Sigmoid colon (tissue), 7 donors: ENCODE results near the gene ALDH1L2. TPM values are rescaled to one million over a fixed set of nuclear protein-coding genes. Genes with fewer than 3 reads are reported as not detected.

Source experiments
- DNase-seq: peaks from one replicate; pipeline ENCODE4 v3.0.0-alpha.2; 2019
- H3K27ac ChIP-seq, 4 donors: fragments of 200-600 bp; sonication (generic); one replicate each; pipeline ENCODE4 v1.5.1; 2016 to 2019; ENCODE audit warnings: mild to moderate bottlenecking in 1 of 4
- H3K27me3 ChIP-seq, 3 donors: fragments of 200-600 bp; sonication (generic); one replicate each; pipeline ENCODE4 v1.5.1; 2019; ENCODE audit warnings: mild to moderate bottlenecking in 1 of 3
- H3K36me3 ChIP-seq, 4 donors: fragments of 200-600 bp; sonication (generic); one replicate each; pipeline ENCODE4 v1.5.1; 2016 to 2019
- H3K4me1 ChIP-seq, 4 donors: fragments of 200-600 bp; sonication (generic); one replicate each; pipeline ENCODE4 v1.5.1; 2017 to 2019
- H3K4me3 ChIP-seq, 4 donors: fragments of 200-600 bp; sonication (generic); one replicate each; pipeline ENCODE4 v1.5.1; 2017 to 2019; ENCODE audit warnings: mild to moderate bottlenecking in 2 of 4, moderate library complexity in 1 of 4
- H3K9me3 ChIP-seq, 4 donors: fragments of 200-600 bp in 3 of 4; sonication (generic) in 3 of 4; one replicate each; pipeline versions ENCODE4 v1.5.1 to v1.6.1; 2013 to 2019
- CTCF ChIP-seq, 4 experiments: fragments of 450-650 bp in 3 of 4; fragments of 200-600 bp in 1 of 4; IDR thresholded peaks; one replicate each; pipeline ENCODE4 v1.5.1; 2016 to 2019; ENCODE audit warnings: antibody characterized with exemption in 4 of 4, mild to moderate bottlenecking in 3 of 4, moderate library complexity in 2 of 4
- EP300 ChIP-seq, 4 donors: sonication (generic); formaldehyde crosslinking; IDR thresholded peaks; one replicate each; pipeline ENCODE4 v1.6.1; 2017; ENCODE audit warnings: antibody characterized with exemption in 4 of 4
- POLR2A ChIP-seq, 2 donors: fragments of 450-650 bp; IDR thresholded peaks; one replicate each; pipeline ENCODE4 v1.6.1; 2016; ENCODE audit warnings: antibody characterized with exemption in 2 of 2, mild to moderate bottlenecking in 2 of 2, moderate library complexity in 2 of 2
- POLR2AphosphoS5 ChIP-seq, 4 donors: sonication (generic); formaldehyde crosslinking; IDR thresholded peaks; one replicate each; pipeline ENCODE4 v1.6.1; 2017; ENCODE audit warnings: antibody characterized with exemption in 4 of 4
- WGBS, 2 donors: extraction: QIAGEN DNeasy Blood & Tissue Kit; methylation state at CpG; one replicate each; pipeline ENCODE4 v1.1.7; 2013; 5-methylcytosine and 5-hydroxymethylcytosine counted together
- intact Hi-C: fragments of 100-400 bp; cut with DNase I; formaldehyde crosslinking; loops from one replicate; pipeline ENCODE4 v1.15.1; 2023
- polyA plus RNA-seq, 3 donors: library from polyadenylated mRNA; stranded (reverse); fragments of 200-250 nt; gene quantifications; one replicate each; pipeline ENCODE4 v1.2.3, GENCODE V29; 2013
- total RNA-seq, 4 donors: library from RNA; depleted of rRNA; stranded (reverse); fragments of >200 nt; gene quantifications; one replicate each; pipeline ENCODE4 v1.1.0, GENCODE V29; 2016
- donor health status: healthy with polysubstance abuse.
- donor health status: Bipolar disorder and iron deficiency.
- donor health status: healthy.

ALDH1L2 gene
- total and polyA plus RNA-seq, 7 donors: 0.23 to 13.0 (median 3.1) TPM

- DNase-seq: no peak
- Histone ChIP-seq H3K27ac (no peak overlapping the region), H3K4me1 (no peaks in the 10 kb centered on the region), H3K36me3 (no peaks in the 10 kb centered on the region), H3K9me3 (no peaks in the 10 kb centered on the region), H3K4me3 (no peak overlapping the region), H3K27me3 (no peaks in the 10 kb centered on the region)
- TF ChIP-seq POLR2A (IDR thresholded peaks at IDR 0.05) (no peak), POLR2AphosphoS5 (IDR thresholded peaks at IDR 0.05) (no peak), EP300 (IDR thresholded peaks at IDR 0.05) (no peak), CTCF (IDR thresholded peaks at IDR 0.05) (no peak)
- intact Hi-C loops: no loop called here
- WGBS, 2 donors: 80 to 82% methylated on average over 6 of the region's 6 CpGs
These were observed 6.1 kb upstream of the ALDH1L2 start for GRCh38 chr12:105090361-105090760.

GRCh38 chr12:105089817-105090216 is 5.6 kb upstream of the ALDH1L2 start:
- Histone ChIP-seq H3K9me3 (no peaks in the 10 kb centered on the region), H3K4me1 (no peaks in the 10 kb centered on the region), H3K36me3 (no peaks in the 10 kb centered on the region), H3K4me3 (no peak overlapping the region), H3K27me3 (no peaks in the 10 kb centered on the region), H3K27ac (no peak overlapping the region)
- TF ChIP-seq POLR2AphosphoS5 (IDR thresholded peaks at IDR 0.05): no peak
- no peak for TF ChIP-seq CTCF (IDR thresholded peaks at IDR 0.05)
- TF ChIP-seq EP300 (IDR thresholded peaks at IDR 0.05): no peak
- no peak for TF ChIP-seq POLR2A (IDR thresholded peaks at IDR 0.05)
- intact Hi-C loops: no loop called here
- 89 to 93% methylated on average over 3 of the region's 3 CpGs for WGBS, 2 donors
- no peak for DNase-seq

DNA sequence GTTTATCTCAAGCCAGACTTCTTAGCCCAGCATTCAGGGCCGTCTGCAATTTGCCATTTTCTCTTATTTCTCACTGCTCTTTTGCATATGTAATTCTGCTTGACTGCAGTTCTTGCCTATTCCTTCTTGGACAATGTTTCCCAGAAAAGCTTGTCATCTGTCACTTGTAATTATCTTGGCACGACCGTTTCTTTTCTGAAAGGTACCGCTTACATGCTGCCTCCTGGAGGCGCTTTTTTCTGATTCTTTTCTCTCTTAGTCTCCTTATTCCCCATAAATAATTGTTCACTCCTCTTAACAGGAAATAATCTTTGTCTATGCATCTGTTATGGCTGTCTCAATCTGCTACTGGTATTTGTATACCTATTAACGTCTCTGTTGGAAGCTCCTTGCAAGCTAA is 1.2 kb upstream of the ALDH1L2 start:
- peaks cover 0 to 18% (median 13%) of the 10 kb centered on the region in 4 donors for H3K4me1 ChIP-seq
- no peaks in the 10 kb centered on the region for H3K9me3 ChIP-seq
- DNase-seq: no peak
- no peak overlapping the region for H3K27ac ChIP-seq
- H3K4me3 ChIP-seq: no peak overlapping the region
- WGBS, 2 donors: 81 to 87% methylated on average over 6 of the region's 6 CpGs
- H3K36me3 ChIP-seq: no peaks in the 10 kb centered on the region
- intact Hi-C loops: loop anchor here (2.0 kb wide), 1 partner anchor 21 kb away; the partner anchor contains the start of gene WASHC4
- H3K27me3 ChIP-seq: no peaks in the 10 kb centered on the region
- no peak for TF ChIP-seq CTCF (IDR thresholded peaks at IDR 0.05)
- TF ChIP-seq POLR2A (IDR thresholded peaks at IDR 0.05): no peak
- TF ChIP-seq POLR2AphosphoS5 (IDR thresholded peaks at IDR 0.05): no peak
- no peak for TF ChIP-seq EP300 (IDR thresholded peaks at IDR 0.05)

DNA sequence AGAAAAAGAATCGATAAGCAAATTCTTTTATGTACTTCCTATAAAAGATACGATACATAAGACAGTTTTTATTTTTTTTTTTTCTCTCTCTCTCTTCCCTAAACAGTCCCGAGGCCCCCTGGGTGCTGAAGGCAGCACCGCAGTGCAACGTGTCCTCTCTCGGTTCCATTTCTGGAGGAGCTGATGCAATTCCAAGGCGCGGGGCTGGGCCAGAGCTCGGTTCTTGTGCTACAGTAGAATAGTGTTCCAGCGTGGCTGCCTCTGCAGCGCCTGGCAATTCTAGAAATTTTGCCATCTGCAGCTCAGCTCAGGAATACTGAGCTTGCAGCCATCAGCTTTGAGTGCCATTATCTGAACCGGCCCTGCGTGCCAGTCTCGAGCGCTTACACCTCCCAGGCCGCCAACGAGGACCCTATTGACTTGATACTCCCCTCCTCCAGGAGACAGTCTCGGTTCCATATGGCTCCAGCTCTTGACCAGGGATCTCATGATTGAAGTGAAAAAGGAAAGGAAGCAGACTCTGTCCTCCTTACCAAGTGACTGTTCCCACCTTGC is 630 bp downstream of the ALDH1L2 start:
- 19 to 37% methylated on average over 18 of the region's 18 CpGs for WGBS, 2 donors
- Histone ChIP-seq H3K36me3 (no peaks in the 10 kb centered on the region), H3K4me3 (peak overlapping the region; percentile 40 to 60 (median 58)), H3K27ac (peak overlapping the region; percentile 57 to 78 (median 68)), H3K4me1 (peaks cover 0 to 18% (median 13%) of the 10 kb centered on the region in 4 donors), H3K9me3 (no peaks in the 10 kb centered on the region), H3K27me3 (no peaks in the 10 kb centered on the region)
- intact Hi-C loops: loop anchor here (2.0 kb wide), 1 partner anchor 23 kb away; the partner anchor contains the start of gene WASHC4
- peak; percentile 86 for DNase-seq
- TF ChIP-seq EP300 (IDR thresholded peaks at IDR 0.05): no peak

- H3K4me3 ChIP-seq: peak overlapping the region in 2 of 4 donors; percentile 59 to 60
- no peaks in the 10 kb centered on the region for H3K9me3 ChIP-seq
- H3K4me1 ChIP-seq: peaks cover 0 to 18% (median 13%) of the 10 kb centered on the region in 4 donors
- intact Hi-C loops: no loop called here
- no peak for DNase-seq
- 60 to 69% methylated on average over 5 of the region's 5 CpGs for WGBS, 2 donors
- no peaks in the 10 kb centered on the region for H3K27me3 ChIP-seq
- H3K27ac ChIP-seq: peak overlapping the region in 3 of 4 donors; percentile 57 to 78 (median 67)
- no peak for TF ChIP-seq EP300 (IDR thresholded peaks at IDR 0.05)
- H3K36me3 ChIP-seq: no peaks in the 10 kb centered on the region
These were observed 1.2 kb downstream of the ALDH1L2 start for GRCh38 chr12:105083031-105083430.
